SK-N-MC (cell line): ENCODE data around the gene THADA.

ENCODE experiments used
- EZH2 ChIP-seq: fragments of 200-600 bp; sonication (generic); IDR thresholded peaks from one replicate; pipeline ENCODE4 v1.6.1; 2017; ENCODE audit warnings: antibody characterized with exemption
- FOXP2 ChIP-seq: optimal IDR thresholded peaks from 2 replicates; pipeline ENCODE3; 2011; ENCODE audit warnings: mild to moderate bottlenecking, moderate library complexity; ENCODE audit not compliant: insufficient read depth; ENCODE audit errors: extremely low read length, control extremely low read depth
- POLR2AphosphoS5 ChIP-seq: IDR thresholded peaks from 2 replicates; pipeline ENCODE4 v1.6.1; 2012; ENCODE audit warnings: mild to moderate bottlenecking, low read depth, low read length, borderline replicate concordance

DNA sequence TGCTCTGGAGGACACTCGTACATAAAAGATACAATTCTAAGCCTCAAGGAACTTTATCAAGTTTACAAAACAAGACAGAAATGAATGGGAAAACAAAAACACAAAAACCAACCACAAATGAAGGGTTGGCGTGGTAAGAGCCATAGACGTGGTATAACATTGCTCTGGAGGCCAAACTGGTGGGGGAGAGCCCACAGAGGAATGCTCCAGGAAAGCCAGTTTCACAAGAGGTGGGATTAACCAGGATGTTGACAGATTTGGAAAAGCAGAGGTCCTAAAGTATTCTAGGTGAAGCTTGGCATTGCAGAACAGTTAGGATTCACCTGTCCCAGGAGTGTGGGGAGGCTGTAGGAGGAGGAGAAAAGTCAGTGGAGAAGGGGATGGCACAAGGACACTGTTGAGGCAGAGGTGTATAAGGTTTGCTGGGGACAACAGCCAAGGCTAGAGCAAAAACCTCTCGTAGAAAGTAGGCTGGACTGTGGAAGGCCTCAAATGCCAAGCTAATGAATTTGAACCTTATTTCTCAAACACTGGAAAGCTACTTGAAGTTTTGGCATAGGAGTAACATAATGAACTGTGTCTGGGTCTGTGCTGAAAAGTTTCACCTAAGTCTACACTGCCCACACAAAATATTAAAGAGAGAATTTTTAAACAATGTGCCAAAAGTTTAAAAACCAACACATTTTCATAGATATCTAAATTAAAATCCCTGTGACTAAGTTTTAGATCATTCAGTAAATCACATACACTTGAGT, 135.1 kb downstream of the THADA start:
- no peak for TF ChIP-seq EZH2
- no peak for TF ChIP-seq POLR2AphosphoS5
- no peak for TF ChIP-seq FOXP2
